ENCODE measurements around the gene NCLN.

DNA sequence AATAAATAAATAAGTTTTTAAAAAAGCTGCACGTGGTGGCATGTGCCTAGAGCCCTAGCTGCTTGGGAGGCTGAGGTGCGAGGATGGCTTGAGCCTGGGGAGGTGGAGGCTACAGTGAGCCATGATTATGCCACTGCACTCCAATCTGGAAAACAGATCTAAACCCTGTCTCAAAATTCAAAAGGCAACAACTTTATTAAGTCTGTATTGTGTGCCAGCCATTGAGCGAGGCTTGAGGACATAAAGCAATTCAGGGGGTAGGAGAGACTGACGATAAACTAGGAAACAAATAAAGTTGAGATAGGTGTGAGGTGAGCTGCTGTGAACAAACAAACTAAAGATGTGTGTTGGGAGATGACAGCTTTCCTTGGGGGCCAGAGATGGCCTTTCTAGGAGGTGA lies 47.4 kb downstream of the NCLN start:
- TF ChIP-seq POLR2AphosphoS5 (IDR thresholded peaks at IDR 0.05): no peak
- TF ChIP-seq, protein P1, sequence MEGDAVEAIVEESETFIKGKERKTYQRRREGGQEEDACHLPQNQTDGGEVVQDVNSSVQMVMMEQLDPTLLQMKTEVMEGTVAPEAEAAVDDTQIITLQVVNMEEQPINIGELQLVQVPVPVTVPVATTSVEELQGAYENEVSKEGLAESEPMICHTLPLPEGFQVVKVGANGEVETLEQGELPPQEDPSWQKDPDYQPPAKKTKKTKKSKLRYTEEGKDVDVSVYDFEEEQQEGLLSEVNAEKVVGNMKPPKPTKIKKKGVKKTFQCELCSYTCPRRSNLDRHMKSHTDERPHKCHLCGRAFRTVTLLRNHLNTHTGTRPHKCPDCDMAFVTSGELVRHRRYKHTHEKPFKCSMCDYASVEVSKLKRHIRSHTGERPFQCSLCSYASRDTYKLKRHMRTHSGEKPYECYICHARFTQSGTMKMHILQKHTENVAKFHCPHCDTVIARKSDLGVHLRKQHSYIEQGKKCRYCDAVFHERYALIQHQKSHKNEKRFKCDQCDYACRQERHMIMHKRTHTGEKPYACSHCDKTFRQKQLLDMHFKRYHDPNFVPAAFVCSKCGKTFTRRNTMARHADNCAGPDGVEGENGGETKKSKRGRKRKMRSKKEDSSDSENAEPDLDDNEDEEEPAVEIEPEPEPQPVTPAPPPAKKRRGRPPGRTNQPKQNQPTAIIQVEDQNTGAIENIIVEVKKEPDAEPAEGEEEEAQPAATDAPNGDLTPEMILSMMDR (IDR thresholded peaks at IDR 0.05): no peak
